NCI-H1436 (cell line): Measurements from ENCODE around the gene B9D2.
"Not testable (repeated sequence)": the region's sequence is repeated elsewhere in the genome, so short reads cannot be mapped to it uniquely, and the experiment has no call there.

ENCODE experiments used
- DNase-seq: peaks from one replicate; lab custom pipeline; 2025; lab: John Stamatoyannopoulos, UW

Gene B9D2, protein sequence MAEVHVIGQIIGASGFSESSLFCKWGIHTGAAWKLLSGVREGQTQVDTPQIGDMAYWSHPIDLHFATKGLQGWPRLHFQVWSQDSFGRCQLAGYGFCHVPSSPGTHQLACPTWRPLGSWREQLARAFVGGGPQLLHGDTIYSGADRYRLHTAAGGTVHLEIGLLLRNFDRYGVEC

DNA sequence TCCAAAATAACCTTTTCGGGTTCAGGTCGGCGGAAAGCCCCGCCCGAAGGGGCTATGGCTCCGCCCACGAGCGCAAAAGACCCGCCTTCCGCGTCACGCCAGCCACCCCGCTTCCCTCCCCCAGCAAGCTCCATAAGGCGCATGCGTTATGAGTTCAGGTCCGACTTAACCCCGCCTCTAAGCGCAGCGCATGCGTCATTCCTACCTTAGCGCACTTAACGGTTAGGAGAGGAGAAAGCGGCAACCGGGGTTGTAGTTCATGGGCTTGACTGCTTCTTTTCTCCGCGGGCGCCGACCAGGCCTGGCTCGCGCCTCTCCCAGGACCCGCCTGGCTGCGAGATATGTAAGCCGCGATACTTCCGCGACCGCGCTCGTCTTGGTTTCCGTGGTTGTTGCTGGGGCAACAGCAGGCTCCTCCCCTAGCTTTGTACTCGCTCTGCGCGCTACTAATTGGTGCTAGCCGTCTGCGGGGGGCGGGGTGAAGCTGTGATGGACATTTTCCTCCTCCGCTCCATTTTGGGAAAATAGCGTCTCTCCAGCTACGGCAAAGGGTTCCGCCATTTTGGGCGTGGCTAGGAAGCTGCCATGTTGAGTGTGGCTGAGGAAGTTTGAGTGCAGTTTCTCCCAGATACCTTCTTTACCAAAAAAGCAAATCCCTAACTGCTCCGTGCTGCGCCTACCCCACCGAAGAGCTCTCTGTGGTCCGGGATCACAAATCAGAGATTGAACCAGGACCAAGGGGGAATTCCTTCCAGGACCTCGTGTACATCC lies at the start of gene B9D2:
Gene B9D2, minus strand, starts transcription at position 397 of the 771 bp plus-strand sequence. CDS start 630 bp downstream, outside the sequence.
- DNase-seq, result peak; percentile 98

DNA sequence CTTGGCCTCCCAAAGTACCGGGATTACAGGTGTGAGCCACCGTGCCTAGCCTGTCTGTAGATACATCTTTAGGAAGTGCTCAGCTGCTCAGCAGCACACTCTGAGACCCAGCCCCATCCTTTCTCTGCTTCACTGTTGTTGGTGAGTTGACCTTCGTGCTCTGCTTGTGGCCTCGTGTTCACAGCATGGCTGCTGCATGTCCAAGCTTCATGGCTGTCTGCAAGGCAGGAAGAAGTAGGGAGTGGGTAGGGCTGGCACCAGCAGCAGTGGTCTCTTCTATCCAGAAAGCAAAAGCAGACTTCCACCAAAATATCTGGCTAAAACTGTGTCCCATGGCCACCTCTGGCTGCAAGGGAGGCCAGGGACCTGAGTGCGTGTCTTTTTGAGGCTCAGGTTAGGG lies 49.0 kb upstream of the B9D2 start:
- DNase-seq, result no peak

DNA sequence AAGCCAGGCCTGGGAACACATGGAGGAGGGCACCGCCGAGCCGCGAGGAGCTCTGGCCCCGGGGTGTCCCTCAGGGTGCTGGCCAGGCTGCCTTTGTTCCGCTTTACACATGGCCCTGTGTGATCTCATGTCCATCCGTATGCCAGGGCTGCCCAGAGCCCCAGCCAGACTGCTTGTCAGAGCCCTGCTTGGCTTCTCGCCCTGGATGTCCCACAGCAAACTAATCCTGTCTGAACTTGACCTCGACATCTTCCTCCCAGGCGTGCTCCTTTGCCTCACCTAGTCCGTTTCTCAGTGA lies 48.0 kb upstream of the B9D2 start:
- DNase-seq, result no peak

DNA sequence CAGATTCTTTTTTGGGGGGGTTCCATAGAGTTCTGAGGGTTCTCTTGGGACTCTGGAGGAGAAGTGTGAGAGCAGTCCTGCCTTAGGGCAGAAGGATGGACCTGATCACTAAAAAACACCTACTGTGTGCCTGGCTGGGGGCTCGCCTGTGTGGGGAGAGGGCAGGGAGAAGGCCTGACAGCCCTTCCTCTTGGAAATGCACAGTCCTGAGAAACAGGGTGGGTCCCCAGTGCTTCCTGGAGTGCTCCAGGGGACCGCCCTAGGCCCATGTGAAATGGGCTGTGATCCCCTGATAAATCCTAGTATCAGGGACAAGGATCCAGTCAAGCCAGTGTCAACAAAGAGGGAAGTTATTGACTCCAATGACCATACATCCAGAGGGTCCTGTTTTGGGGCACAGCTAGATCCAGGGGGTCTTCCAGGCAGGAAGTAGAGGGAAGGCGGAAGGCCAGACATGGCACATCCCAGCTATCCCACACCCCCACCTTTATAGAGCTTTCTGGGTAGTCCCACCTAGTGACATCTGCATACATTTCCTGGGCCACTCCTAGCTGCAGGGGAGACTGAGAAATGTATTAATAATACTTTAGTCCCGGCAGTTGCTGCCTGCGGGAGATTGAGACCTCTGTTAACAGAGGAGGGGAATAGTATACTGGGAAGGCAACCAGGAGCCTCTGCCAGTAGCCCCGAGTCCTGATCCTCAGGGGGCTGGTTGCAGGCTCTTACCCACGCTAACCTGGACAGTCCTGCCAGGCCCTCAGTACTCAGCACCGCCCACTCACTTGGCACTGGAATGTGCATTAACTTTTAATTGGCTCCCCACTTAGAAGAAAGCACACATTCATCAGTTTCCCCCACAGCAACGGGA lies 47.4 kb upstream of the B9D2 start:
- DNase-seq, result no peak

DNA sequence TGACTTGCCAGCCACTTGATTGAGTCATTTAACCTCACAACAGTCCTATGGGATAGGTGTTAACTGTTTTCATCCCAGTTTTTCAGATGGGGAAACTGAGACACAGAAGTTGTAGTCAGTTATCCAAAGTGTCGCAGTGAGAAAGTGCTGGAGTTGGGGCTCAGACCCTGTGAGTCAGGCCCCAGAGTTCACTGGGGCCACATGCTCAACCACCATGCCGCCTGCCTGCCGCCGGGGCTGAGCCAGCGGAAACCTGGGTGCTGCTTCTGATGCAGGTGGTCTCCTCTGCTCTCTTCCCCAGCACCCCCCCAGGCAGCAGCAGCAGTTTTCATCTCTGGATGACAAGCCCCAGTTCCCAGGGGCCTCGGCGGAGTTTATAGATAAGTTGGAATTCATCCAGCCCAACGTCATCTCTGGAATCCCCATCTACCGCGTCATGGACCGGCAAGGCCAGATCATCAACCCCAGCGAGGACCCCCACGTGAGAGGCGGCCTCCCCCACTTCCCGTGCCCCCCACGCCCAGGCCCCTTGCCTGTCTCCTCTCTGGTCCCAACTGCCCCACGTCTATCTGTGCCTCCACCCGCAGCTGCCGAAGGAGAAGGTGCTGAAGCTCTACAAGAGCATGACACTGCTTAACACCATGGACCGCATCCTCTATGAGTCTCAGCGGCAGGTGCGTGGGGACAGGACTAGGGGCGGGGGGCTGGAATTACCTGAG lies 46.5 kb upstream of the B9D2 start:
- DNase-seq, result no peak

DNA sequence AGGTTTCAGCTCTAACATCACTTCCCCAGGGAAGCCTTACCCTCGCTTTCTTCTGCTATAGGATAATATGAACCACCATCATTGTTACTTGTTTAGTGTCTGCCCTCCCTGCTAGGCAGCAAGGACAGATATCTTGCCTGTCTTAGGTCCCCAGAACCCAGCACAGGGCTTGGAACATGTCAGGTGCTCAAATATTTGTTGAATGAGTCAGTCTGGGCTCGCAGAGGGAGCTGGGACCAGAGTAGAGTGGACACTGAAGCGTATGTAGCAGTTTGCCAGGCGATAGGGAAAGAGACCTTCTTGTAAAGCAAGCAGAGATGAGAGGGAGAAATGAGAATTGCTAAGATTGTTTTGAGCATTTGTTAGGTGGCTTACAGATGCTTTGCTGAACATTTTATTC lies 45.3 kb upstream of the B9D2 start:
- no peak for DNase-seq

DNA sequence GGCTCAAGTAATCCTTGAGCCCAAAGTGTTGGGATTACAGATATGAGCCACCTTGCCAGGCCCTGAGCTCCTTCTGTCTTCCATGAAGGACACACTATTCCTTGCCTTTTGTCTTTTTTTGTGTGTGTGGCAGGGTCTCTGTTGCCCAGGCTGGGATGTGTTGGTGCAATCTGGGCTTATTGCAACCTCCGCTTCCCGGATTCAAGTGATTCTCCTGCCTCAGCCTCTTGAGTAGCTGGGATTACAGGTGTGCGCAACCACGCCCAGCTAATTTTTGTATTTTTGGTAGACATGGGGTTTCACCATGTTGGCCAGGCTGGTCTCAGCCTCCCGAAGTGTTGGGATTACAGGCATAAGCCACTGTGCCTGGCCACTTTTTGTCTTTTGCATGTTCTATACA lies 44.9 kb upstream of the B9D2 start:
- not testable (repeated sequence) for DNase-seq

DNA sequence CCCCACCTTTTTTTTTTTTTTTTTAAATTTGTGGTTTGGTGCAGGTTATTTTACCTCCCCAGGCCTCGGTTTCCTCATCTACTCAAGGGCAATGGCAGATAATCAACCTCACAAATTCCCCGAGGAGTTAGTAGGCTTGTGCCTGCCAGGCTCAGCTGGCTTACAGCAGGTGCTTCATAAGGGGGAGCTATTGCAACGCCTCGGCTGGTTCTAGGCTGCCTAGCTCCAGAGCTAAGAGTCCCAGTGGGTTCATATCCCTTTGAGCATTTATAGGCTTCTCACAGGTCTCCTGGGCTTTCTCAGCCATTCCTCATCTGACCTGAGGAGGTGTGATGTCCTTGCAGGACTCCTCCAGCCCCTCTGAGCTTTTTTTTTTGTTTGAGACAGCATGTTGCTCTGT lies 44.3 kb upstream of the B9D2 start:
- peak; percentile 21 for DNase-seq

DNA sequence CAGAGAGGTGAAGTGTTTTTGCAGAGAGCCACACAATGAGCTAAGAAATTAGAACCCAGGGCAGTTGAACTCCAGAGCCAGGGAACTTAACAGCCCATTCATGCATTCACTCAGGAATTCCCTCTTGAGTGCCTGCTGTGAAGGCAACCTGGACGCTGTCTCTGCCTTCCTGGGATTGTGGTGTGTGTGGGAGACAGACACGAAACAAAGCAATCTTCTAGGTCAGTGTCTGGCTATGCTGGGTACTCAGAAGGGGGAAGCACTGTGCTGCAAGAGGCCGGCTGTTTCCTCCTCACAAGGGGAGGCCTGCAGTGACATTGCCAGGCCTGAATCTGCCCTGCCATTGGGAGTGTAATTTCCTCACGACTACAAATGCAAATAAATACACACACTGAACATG lies 43.3 kb upstream of the B9D2 start:
- DNase-seq, result no peak

DNA sequence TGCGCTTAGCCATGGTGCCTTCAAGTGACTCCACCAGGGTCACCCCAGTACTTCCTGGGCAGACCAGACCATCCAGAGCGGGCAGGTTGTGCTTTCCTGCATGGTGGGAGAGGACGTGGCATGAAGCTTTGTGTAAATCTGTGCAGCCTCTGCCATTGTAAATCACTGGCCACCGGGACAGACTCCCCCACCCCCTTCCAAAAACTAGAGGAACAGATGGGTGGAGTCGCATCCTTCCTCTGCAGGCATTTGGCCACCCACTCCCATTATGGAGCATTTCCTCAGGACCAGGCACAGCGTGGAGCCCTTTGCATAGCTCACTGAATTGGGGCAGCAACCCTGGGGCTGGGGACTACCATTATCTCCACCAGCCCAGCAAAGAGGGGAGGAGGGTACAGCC lies 41.8 kb upstream of the B9D2 start:
- DNase-seq, result no peak

DNA sequence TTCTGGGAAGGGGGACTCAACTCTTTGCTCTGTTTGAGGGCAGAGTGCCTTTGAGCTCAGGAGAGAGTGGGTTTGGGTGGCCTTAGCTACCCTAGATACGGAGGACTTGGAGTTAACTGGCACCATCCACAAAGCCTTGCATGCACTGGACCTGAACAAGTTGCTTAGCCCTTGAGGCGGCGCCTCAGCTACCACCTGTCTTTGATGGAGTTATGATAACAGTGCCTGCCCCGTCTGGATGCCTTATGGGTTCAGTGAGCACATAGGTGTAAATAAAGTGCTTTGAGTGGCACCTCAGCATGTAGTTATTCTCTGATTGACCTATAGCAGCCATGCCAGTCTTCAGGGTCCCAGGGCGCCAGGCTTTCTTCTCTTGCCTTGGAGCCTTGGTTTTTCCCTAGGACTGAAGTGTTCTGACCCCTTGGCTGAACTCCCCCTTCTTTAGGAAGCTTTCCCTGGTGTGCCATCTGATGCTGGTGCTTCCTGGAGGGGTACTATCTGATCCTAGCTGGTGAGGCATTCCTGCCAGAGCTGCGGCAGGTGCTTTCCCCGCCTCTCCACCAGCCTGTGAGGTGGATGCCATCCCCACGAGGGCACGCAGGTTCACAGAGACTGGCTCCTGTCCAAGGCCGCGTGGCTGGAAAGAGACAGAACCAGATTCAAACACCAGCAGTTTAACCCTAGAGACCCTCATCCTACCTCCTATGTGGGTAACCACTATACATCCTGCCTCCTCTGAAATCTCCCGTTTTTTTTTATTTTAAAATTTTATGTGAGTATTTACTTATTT lies 39.4 kb upstream of the B9D2 start:
- DNase-seq, result no peak

DNA sequence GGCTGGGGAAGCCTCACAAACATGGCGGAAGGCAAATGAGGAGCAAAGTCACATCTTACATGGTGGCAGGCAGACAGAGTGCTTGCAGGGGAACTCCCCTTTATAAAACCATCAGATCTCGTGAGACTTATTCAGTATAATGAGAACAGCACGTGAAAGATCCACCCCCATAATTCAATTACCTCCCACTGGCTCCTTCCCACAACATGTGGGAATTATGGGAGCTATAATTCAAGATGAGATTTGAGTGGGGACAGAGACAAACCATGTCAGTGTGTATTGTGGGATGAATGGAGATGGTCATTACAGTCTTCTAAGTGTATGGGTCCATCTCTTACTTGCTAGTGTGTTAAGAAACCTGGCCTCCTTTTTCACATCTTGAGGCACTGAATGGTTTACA lies 38.1 kb upstream of the B9D2 start:
- no peak for DNase-seq

DNA sequence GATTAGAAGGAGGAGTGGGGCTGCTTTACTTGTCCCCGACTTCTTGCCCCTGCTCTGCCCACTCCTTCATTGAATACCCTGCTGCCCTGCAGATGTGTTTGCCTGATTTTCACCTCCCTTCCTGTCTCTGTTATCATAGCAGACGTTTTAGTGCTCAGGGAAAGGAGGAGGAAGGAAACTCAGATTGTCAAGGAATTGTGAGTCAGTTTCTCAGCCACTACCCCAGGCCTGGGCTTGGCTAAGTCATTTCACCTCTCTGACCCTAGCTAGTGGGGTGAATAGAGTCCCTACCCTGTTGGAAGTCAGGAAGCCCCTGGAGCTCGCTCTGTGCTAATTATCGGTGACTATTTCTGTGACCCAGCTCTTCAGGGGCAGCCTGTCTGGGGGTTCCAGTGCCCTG lies 37.5 kb upstream of the B9D2 start:
- DNase-seq, result no peak

DNA sequence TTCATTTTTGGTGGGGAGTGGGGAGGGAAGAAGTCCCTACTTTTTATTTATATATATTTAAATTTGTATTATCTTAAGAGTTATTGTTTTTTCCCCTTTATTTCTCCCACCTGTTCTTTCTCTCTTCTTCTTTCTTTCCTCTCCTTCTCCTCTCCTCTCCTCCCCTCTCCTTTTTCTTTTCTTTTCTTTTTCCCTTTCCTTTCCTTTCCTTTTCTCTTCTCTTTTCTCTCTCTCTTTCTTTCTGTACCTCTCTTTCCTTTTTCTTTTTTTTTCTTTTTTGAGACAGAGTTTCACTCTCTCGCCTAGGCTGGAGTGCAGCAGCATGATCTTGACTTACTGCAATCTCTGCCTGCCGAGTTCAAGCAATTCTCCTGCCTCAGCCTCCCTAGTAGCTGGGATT lies 35.6 kb upstream of the B9D2 start:
- no peak for DNase-seq

DNA sequence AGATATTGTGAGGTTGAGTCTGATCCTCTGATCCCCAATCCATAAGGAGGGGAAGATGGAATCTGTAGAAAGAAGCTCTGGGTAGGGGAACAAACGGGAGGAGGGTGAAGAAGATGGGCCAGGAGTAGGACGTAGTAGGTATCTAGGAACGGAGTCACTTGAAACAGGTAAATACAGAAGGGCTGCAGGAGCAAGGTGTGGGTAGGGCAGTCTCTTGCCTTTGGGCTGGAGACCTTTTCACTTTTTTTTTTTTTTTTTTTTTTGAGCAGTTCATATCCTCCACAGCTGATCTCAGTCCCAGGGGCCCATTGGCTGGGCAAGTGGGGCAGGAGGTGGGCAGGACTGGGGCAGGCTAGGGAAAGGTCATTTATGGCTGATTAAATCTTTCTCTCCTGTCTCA lies 35.1 kb upstream of the B9D2 start:
- no peak for DNase-seq

DNA sequence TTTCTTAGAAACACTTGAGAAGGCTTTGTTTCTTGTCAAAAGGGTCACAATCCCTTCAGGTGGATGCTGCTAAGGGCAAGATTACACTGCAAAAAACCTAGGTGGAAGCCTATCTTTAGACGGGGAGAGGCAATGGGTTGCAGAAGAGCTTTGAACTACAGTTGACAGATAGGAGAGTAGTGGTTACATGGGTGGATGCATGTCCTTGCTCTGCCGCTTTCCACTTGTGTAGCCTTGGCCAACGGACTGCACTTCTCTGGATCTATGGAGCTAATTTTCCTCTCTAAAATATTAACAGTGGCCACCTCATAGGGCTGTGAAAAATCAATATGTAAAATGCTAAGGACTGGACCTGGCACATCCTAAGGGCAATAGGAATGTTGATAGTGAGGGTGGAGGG lies 34.6 kb upstream of the B9D2 start:
- no peak for DNase-seq

DNA sequence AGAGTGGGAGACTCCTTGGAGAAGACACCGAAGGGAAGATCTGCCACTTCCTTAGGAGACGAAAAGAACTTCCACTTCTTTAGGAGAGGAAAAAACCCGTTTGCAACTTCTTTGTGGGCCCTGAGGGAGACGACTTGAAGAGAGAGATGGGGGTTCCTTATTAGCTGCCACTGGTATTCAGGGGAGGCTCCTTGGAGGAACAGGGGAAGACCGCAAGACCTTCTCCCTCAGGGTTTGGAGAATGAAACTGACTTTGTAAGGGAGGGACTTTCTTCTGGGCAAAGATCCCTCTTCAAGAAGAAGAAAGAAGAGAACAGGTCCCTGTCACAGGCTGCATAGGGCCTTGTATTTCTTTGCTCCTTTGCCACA lies 34.1 kb upstream of the B9D2 start:
- DNase-seq, result no peak

DNA sequence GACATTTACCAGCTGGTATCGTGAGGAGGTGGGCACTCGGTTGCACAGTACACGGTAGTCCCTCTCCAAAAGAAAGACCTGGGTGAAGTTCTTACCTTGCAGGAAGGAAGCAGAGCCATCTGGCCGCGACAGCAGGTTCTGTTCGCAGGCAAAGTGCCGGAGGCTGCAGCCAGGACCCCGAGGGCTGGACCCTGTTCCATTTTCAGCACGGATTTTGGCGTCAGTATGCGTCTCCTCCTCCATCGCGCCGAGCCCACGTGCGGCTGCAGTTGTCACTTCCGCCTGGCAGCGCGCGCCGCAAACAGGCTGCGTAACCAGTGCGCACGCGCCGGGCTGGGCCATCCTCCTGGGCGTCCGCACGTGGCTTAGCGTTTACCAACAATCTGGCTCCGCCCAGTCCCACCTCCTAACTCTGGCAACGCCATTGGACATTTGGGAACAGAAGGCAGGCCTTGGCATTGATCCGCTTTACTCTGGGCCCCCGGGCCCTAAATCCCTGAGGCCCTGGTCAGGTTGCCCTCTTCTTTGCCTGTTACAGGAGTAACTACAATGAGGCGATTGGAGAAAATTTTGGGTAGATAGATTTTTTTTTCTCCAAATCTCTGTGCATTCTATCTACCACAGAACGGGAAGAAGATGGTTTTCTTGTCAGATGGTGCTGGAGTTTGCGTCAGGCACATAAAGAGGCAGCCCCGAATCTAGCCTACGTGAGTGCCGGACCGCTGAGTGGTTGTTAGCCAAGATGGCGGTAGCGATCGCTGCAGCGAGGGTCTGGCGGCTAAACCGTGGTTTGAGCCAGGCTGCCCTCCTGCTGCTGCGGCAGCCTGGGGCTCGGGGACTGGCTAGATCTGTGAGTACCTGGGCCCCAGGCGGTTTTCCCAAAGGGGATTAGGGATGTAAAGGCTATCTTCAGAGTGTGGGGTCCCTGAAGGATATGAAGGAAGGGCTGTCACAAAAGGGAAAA lies 33.4 kb upstream of the B9D2 start, which contains the start of the genes BCKDHA and EXOSC5:
Gene BCKDHA, plus strand, starts transcription at position 733 of the 964 bp plus-strand sequence. Its CDS starts 10 bp downstream, at position 743.
Gene EXOSC5, minus strand, starts transcription at position 274 of the 964 bp plus-strand sequence. Its CDS starts 31 bp downstream, at position 243.
- peak; percentile 100 for DNase-seq

DNA sequence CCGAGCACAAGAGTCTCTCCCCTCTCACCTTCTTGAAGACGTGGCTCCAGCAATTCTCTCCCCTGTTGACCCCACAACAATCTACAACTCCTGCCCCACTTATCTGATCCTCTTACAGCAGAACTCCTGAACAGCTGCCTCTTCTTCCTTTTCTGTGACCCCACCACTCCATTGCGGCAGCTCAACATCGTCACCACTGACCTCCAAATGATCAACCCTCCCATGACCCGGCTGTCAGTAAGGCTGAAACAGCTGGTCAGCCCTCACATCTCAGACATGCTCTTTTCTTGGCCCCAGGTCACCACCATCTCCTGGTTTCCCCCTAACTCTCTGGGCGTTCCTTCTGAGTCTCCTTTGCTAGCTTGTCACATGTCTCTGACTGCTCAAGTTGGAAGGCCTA lies 31.4 kb upstream of the B9D2 start:
- DNase-seq, result no peak

DNA sequence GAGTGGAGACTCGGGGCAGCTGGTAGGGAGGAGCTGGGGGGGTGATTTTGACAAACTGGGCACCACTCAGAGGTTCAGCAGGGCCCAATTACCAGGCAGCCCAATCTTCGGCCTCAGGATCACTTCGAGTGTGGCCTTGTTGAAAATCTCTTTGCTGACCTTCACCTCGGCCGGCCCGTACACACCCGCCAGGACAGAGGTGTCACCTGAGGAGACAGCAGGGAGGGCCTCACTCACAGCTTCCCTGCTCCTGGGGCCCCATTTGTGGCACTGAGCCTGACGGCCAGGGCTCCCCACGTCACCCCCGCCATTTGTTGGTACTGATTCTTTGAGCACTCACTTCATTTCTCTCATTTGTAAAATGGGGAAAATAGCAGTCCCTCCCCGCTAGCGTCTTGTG lies 28.8 kb upstream of the B9D2 start:
- no peak for DNase-seq
